ENCODE data around the gene DNAH5.
"Not testable (repeated sequence)": the region's sequence is repeated elsewhere in the genome, so short reads cannot be mapped to it uniquely, and the experiment has no call there.

DNAH5 gene

GRCh38 chr5:13944560-13945199, at the start of gene DNAH5:
Gene DNAH5, minus strand, starts transcription at chr5:13944688. Its CDS starts 250 bp downstream, at chr5:13944438.
- no peak for DNase-seq (ENCODE audit: low spot score)

- no peak for DNase-seq (ENCODE audit: low spot score)
Measured at GRCh38 chr5:13993926-13994325, 49.4 kb upstream of the DNAH5 start.

- no peak for DNase-seq (ENCODE audit: low spot score)
Measured at GRCh38 chr5:13992795-13993194, 48.3 kb upstream of the DNAH5 start.

- no peak for DNase-seq (ENCODE audit: low spot score)
Measured at GRCh38 chr5:13991365-13991764, 46.9 kb upstream of the DNAH5 start.

GRCh38 chr5:13990896-13991295, 46.4 kb upstream of the DNAH5 start:
- no peak for DNase-seq (ENCODE audit: low spot score)

- no peak for DNase-seq (ENCODE audit: low spot score)
Measured at GRCh38 chr5:13989832-13990231, 45.3 kb upstream of the DNAH5 start.

GRCh38 chr5:13987843-13988464, 43.5 kb upstream of the DNAH5 start:
- DNase-seq (ENCODE audit: low spot score) = peak; percentile 63

- no peak for DNase-seq (ENCODE audit: low spot score)
Measured at GRCh38 chr5:13985731-13986418, 41.4 kb upstream of the DNAH5 start.

GRCh38 chr5:13984888-13985287, 40.4 kb upstream of the DNAH5 start:
- DNase-seq (ENCODE audit: low spot score) = not testable (repeated sequence)

GRCh38 chr5:13976867-13977830, 32.7 kb upstream of the DNAH5 start:
- no peak for DNase-seq (ENCODE audit: low spot score)

GRCh38 chr5:13976223-13976622, 31.7 kb upstream of the DNAH5 start:
- no peak for DNase-seq (ENCODE audit: low spot score)

- peak; percentile 14 for DNase-seq (ENCODE audit: low spot score)
Measured at GRCh38 chr5:13975246-13975645, 30.8 kb upstream of the DNAH5 start.

GRCh38 chr5:13973724-13974123, 29.2 kb upstream of the DNAH5 start:
- no peak for DNase-seq (ENCODE audit: low spot score)

GRCh38 chr5:13972029-13972428, 27.5 kb upstream of the DNAH5 start:
- no peak for DNase-seq (ENCODE audit: low spot score)

- DNase-seq (ENCODE audit: low spot score) = peak; percentile 82
Measured at GRCh38 chr5:13957032-13957645, 12.7 kb upstream of the DNAH5 start.

- peak; percentile 51 for DNase-seq (ENCODE audit: low spot score)
Measured at GRCh38 chr5:13956471-13956870, 12.0 kb upstream of the DNAH5 start.

- DNase-seq (ENCODE audit: low spot score) = peak; percentile 33
Measured at GRCh38 chr5:13955896-13956295, 11.4 kb upstream of the DNAH5 start.

- DNase-seq (ENCODE audit: low spot score) = peak; percentile 59
Measured at GRCh38 chr5:13946111-13946510, 1.6 kb upstream of the DNAH5 start.

- DNase-seq (ENCODE audit: low spot score) = no peak
Measured at GRCh38 chr5:13945271-13945670, 783 bp upstream of the DNAH5 start.

GRCh38 chr5:13943676-13944075, 812 bp downstream of the DNAH5 start:
- peak; percentile 17 for DNase-seq (ENCODE audit: low spot score)

- no peak for DNase-seq (ENCODE audit: low spot score)
Measured at GRCh38 chr5:13941468-13941867, 3.0 kb downstream of the DNAH5 start.

- no peak for DNase-seq (ENCODE audit: low spot score)
Measured at GRCh38 chr5:13939638-13940037, 4.8 kb downstream of the DNAH5 start.
